SIG-M5 (cell line): Measurements from ENCODE around the gene PACS2.
"Not testable (repeated sequence)": the region's sequence is repeated elsewhere in the genome, so short reads cannot be mapped to it uniquely, and the experiment has no call there.

ENCODE experiments used
- DNase-seq: peaks from one replicate; lab custom pipeline; 2025; lab: John Stamatoyannopoulos, UW

The PACS2 gene

GRCh38 chr14:105314287-105315200 is at the start of gene PACS2:
PACS2 (plus strand) TSS chr14:105314748; CDS start chr14:105314919, 171 bp downstream.
- DNase-seq: no peak

GRCh38 chr14:105267820-105268548 is 46.6 kb upstream of the PACS2 start:
- no peak for DNase-seq

GRCh38 chr14:105268736-105269354 is 45.7 kb upstream of the PACS2 start:
- no peak for DNase-seq

- no peak for DNase-seq
These were observed 45.1 kb upstream of the PACS2 start for GRCh38 chr14:105269405-105269804.

- DNase-seq: no peak
These were observed 43.2 kb upstream of the PACS2 start for GRCh38 chr14:105271224-105271890.

DNA sequence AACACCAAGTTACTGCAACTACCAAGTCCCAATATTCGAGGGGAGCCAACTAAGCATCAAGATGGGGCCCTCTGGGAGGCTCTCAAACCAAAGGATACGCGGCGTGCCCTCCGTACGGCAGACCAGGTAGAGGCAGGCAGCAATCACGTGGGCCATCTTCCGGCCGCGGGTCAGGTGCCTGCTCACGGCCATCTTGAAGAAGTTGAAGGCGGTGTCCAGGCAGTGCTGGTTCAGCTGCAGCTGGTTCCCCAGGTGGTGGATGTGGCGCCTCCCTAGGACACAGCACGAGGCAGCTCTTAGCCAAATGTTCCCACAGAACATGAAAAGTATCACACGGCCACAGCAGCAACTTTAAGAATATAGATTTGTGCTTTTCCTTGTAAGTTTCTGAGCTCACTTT is 41.9 kb upstream of the PACS2 start:
- DNase-seq: no peak

DNA sequence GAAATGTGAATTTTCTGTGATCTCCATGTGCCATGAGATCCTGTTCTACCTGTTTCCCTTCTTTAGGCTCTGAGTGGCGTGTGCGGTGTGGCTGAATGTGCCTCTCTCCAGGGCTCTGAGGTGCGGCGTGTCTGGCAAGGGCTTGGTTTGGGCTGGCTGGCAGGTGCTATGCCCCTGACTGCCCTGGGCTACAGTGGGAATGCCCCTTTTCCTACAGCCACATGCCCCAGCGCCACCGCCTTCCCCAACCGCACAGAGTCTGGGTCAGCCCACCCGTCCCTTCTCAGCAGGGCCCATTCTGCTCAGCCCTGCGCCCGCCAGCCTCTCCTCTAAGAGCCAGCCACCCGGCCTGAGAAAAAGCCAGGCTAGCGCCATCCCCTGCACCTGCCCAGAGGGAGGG is 41.5 kb upstream of the PACS2 start:
- no peak for DNase-seq

DNA sequence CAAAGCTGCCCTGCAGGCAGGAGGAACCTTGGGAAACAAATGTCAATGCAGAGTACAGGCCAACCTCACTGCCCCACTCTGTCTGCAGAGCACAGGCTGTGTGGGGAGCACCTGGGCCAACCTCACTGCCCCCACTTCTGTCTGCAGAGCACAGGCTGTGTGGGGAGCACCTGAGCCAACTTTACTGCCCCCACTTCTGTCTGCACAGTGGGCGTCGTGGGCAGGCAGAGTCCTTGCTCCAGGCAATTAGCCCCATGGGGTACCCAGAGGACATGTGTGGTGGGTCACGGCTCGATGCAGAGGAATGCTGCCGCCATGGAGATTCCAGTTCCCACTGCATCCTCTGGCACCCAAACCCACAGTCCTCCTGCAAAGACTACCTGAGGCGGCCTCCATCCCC is 39.9 kb upstream of the PACS2 start:
- no peak for DNase-seq

DNA sequence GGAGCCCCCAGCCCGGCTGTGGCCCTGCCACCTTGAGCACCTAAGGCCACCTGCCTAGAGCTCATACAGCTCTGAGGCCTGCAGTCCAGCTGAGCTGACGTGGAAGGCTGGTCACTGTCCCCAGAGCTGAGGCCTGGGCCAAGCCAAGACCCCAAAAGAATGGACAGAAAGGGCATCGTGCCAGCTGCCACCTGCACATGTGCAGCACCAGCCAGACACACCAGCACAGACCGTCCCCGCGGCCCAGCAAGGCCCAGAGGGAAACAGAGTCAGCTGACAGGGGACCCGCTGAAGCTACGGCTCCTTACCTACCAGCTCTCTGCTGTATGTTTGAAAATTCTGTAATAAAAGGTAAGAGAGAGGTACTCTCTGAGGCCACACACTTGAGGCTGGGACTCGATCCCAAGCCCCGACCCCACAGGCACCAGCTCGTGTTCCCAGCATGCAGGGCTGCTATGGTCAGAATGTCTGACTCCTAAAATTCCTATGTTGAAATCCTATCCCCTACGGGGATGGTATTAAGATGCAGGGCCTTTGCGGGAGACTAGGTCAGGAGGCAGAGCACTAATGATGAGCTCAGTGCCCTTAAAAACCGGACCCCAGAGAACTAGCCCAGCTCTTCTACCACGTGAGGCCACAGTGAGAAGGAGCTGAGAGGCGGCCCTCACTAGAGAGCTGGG is 39.1 kb upstream of the PACS2 start:
- DNase-seq: no peak

DNA sequence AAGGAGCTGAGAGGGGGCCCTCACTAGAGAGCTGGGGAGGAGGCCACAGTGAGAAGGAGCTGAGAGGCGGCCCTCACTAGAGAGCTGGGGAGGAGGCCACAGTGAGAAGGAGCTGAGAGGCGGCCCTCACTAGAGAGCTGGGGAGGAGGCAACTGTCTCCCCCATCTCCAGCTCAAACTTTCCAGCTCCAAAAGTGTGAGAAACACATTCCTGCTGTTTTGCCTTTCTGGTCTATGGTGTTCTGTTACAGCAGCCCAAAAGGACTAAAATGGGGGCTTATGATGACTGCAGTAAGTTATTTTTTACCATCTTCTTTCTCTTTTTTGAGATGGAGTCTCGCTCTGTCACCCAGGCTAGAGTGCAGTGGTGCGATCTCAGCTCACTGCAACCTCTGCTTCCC is 37.1 kb upstream of the PACS2 start:
- not testable (repeated sequence) for DNase-seq

DNA sequence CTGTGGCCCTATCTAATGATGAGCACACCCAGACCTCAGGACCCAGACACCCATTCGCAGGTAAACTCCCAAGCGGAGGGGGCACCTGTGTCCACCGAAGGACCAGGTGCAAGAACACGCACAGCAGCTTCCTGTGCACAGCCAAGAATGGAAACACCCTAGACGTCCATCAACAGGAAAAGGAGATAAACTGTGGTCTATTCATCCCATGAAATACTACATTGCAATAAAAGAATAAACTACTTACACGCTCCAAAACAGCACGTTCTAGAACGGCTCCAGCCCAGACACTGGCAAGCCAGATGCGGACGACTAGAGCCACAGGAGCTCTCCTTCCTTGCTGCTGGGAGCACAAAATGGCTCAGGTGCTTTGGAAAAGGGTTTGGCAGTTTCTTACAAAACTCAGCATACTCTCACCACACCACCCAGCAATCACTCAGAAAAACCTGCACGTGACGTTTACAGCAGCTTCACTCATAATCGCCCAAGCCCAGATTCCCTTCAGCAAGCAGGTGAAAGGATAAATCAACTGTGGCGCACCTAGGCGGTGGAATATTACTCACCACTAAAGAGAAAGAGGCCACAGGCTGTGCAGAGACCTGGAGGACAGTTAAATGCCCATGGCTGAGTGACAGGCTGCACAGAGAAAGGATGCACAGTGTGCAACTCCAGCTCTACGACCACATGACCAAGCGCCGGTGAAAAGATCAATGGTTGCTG is 34.7 kb upstream of the PACS2 start:
- DNase-seq: no peak

DNA sequence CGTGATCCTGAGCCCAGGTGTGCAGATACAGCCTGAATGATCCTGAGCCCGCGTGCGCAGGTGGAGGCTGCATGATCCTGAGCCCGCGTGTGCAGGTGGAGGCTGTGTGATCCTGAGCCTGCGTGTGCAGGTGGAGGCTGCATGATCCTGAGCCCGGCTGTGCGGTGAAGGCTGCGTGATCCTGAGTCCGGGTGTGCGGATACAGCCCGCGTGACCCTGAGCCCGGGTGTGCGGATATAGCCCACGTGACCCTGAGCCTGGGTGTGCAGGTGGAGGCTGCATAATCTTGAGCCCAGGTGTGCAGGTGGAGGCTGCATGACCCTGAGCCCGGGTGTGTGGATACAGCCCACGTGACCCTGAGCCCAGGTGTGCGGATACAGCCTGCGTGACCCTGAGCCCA is 34.0 kb upstream of the PACS2 start:
- DNase-seq: no peak

- DNase-seq: no peak
These were observed 33.0 kb upstream of the PACS2 start for GRCh38 chr14:105281371-105282097.

- DNase-seq: no peak
These were observed 32.3 kb upstream of the PACS2 start for GRCh38 chr14:105282098-105282725.

DNA sequence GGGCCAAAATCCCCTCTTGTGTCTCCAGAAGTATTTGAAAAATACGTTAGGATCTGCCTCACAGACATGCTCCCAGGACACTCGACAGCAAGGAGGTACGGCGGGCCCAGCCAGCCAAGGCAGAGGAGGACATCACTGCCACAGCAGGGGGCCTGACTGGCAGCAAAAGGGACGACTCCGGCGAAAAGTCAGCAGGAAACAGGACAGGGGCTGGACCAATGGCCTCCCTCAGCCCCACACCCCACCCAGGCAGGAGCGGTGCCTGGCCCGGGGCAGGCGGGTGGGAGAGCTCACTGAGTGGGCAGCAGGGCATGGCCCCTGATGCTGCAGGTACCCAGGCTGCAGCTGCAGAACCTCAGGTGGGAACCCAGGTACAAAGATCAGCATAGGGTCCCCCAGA is 31.5 kb upstream of the PACS2 start:
- no peak for DNase-seq

DNA sequence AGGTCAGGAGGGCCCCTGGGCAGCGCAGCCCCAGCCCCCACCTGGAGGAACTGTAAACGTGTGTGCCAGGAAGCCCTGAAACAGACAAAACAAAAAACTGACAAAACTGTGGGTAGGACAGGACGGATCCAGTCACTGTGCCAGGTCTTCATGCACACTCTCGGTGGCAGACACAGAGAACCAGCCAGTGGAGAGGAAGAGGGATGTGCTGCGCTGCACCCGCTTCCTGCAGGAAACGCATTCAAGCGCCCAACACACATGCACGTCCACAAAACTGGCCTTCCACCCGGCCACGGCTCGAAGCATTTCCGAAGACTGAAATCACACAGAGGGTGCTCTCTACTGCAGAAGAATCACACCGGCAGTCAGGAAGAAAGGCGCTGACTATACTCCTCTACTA is 30.6 kb upstream of the PACS2 start:
- no peak for DNase-seq

- DNase-seq: no peak
These were observed 29.4 kb upstream of the PACS2 start for GRCh38 chr14:105285174-105285573.

GRCh38 chr14:105286759-105287144 is 27.8 kb upstream of the PACS2 start:
- DNase-seq: no peak

DNA sequence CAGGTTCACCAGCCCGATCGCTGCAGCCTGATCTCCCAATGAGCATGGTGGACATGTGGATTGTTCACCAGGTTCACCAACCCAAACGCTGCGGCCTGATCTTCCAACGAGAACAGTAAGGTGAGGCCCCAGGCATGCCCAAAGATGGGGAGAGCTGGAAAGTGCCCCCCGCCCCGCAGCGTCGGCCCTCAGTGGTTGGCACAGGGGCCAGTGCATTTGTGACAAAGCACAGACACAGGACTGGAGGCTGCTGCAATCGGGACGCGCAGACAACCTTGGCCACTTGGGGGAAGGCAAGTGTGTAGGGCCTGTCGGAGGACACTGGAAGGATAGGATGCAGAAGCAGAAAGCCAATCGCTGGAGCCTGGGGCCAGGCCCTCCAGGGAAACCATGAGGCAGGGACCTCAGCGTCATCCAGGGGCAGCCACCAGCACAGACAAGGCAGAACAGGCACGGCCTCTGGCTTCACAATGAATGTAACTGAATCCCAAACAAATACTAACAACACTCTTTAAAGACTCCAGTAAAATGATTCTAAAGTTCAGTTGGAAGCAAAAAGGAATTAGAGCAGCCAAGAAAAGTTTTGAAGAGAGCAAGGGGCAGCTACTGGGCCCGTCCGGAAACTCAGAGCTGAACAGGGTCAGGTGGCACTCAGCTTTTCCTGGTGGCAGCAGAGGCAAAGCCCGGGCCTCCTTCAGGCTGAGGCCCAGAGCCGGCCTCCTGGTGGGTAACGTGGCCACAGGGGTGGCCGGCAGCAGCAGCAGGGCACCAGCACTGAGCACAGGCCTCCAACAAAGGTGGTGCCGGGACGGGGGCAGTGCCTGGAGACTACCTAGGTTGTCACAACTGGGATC is 27.1 kb upstream of the PACS2 start:
- no peak for DNase-seq
